ENCODE results near the gene ZNF337.
"Not testable (repeated sequence)": the region's sequence is repeated elsewhere in the genome, so short reads cannot be mapped to it uniquely, and the experiment has no call there.

ZNF337 gene

GRCh38 chr20:25696371-25697131 is at the start of gene ZNF337:
Gene ZNF337 (minus strand): TSS chr20:25696853. CDS start chr20:25686417, 10,436 bp downstream.
- peak; percentile 93 for DNase-seq

- DNase-seq = no peak
Measured at GRCh38 chr20:25745738-25746137, 49.1 kb upstream of the ZNF337 start.

GRCh38 chr20:25745100-25745499 is 48.4 kb upstream of the ZNF337 start:
- DNase-seq = no peak

- no peak for DNase-seq
Measured at GRCh38 chr20:25744261-25744660, 47.6 kb upstream of the ZNF337 start.

GRCh38 chr20:25741088-25741487 is 44.4 kb upstream of the ZNF337 start:
- DNase-seq = no peak

GRCh38 chr20:25739615-25740320 is 43.1 kb upstream of the ZNF337 start:
- peak; percentile 43 for DNase-seq

GRCh38 chr20:25738198-25738597 is 41.5 kb upstream of the ZNF337 start:
- DNase-seq = no peak

GRCh38 chr20:25733903-25734302 is 37.2 kb upstream of the ZNF337 start:
- no peak for DNase-seq

- no peak for DNase-seq
Measured at GRCh38 chr20:25730862-25731261, 34.2 kb upstream of the ZNF337 start.

- no peak for DNase-seq
Measured at GRCh38 chr20:25726357-25726756, 29.7 kb upstream of the ZNF337 start.

- no peak for DNase-seq
Measured at GRCh38 chr20:25725639-25726038, 29.0 kb upstream of the ZNF337 start.

- no peak for DNase-seq
Measured at GRCh38 chr20:25723975-25724374, 27.3 kb upstream of the ZNF337 start.

GRCh38 chr20:25720285-25720684 is 23.6 kb upstream of the ZNF337 start:
- no peak for DNase-seq

- DNase-seq = peak; percentile 53
Measured at GRCh38 chr20:25718896-25719809, 22.5 kb upstream of the ZNF337 start.

- DNase-seq = no peak
Measured at GRCh38 chr20:25707695-25708094, 11.0 kb upstream of the ZNF337 start.

- peak; percentile 58 for DNase-seq
Measured at GRCh38 chr20:25706793-25707192, 10.1 kb upstream of the ZNF337 start.

- no peak for DNase-seq
Measured at GRCh38 chr20:25705830-25706351, 9.2 kb upstream of the ZNF337 start.

GRCh38 chr20:25704303-25704702 is 7.7 kb upstream of the ZNF337 start:
- not testable (repeated sequence) for DNase-seq

- DNase-seq = not testable (repeated sequence)
Measured at GRCh38 chr20:25700835-25701234, 4.2 kb upstream of the ZNF337 start.

- no peak for DNase-seq
Measured at GRCh38 chr20:25699914-25700313, 3.3 kb upstream of the ZNF337 start.

- DNase-seq = no peak
Measured at GRCh38 chr20:25697132-25697446, 436 bp upstream of the ZNF337 start.

GRCh38 chr20:25695532-25696370 is 902 bp downstream of the ZNF337 start:
- DNase-seq = no peak
